Right renal pelvis (tissue), 4 donors: ENCODE results near the gene KTN1. TPM values are rescaled to one million over a fixed set of nuclear protein-coding genes. Genes with fewer than 3 reads are reported as not detected.
A peak's percentile ranks its signal among the peaks of the same experiment; 100 is the strongest.

ENCODE experiments used
- DNase-seq, 4 donors: peaks; one replicate each; pipeline ENCODE4 v3.0.0-alpha.2; 2013; ENCODE audit warnings: low read depth in 4 of 4, low spot score in 3 of 4, missing footprints in 1 of 4
- polyA plus RNA-seq, 4 donors: library from polyadenylated mRNA; unstranded; fragments of 120-200 nt; gene quantifications; one replicate each; pipeline ENCODE4 v1.2.1, GENCODE V29; 2013; ENCODE audit not compliant: insufficient read length in 4 of 4

KTN1 gene
- polyA plus RNA-seq = 100 to 1,000 TPM; 183 to 223 (median 217) TPM

- DNase-seq = peak in 3 of 4 donors; percentile 58 to 68 (median 65)
These were observed at the start of gene KTN1 for GRCh38 chr14:55579724-55580469. TSS of gene KTN1 (plus strand) at chr14:55580207. CDS start at chr14:55612049, 31,842 bp downstream.

- no peak for DNase-seq
These were observed 49.5 kb upstream of the KTN1 start for GRCh38 chr14:55530464-55530863.

GRCh38 chr14:55532645-55533344, 47.2 kb upstream of the KTN1 start:
- no peak for DNase-seq

- DNase-seq = no peak
These were observed 46.0 kb upstream of the KTN1 start for GRCh38 chr14:55533960-55534359.

GRCh38 chr14:55535516-55536203, 44.3 kb upstream of the KTN1 start:
- no peak for DNase-seq

- no peak for DNase-seq
These were observed 43.8 kb upstream of the KTN1 start for GRCh38 chr14:55536204-55536708.

GRCh38 chr14:55537782-55538181, 42.2 kb upstream of the KTN1 start:
- DNase-seq = no peak

GRCh38 chr14:55539975-55540374, 40.0 kb upstream of the KTN1 start:
- no peak for DNase-seq

GRCh38 chr14:55540847-55541773, 38.9 kb upstream of the KTN1 start:
- DNase-seq = no peak

GRCh38 chr14:55545779-55546178, 34.2 kb upstream of the KTN1 start:
- DNase-seq = no peak

GRCh38 chr14:55546212-55546874, 33.7 kb upstream of the KTN1 start:
- no peak for DNase-seq

GRCh38 chr14:55547650-55548315, 32.2 kb upstream of the KTN1 start:
- no peak for DNase-seq

- DNase-seq = no peak
These were observed 26.2 kb upstream of the KTN1 start for GRCh38 chr14:55553791-55554190.

- peak; percentile 81 to 95 (median 88) for DNase-seq
These were observed 22.9 kb upstream of the KTN1 start for GRCh38 chr14:55556929-55557623.

GRCh38 chr14:55562135-55562534, 17.9 kb upstream of the KTN1 start:
- no peak for DNase-seq

- no peak for DNase-seq
These were observed 11.4 kb upstream of the KTN1 start for GRCh38 chr14:55568618-55569017.

- no peak for DNase-seq
These were observed 8.7 kb upstream of the KTN1 start for GRCh38 chr14:55571125-55571889.

GRCh38 chr14:55572578-55572977, 7.4 kb upstream of the KTN1 start:
- DNase-seq = no peak
